ENCODE measurements around the gene MYO9B.

Gene MYO9B

DNA sequence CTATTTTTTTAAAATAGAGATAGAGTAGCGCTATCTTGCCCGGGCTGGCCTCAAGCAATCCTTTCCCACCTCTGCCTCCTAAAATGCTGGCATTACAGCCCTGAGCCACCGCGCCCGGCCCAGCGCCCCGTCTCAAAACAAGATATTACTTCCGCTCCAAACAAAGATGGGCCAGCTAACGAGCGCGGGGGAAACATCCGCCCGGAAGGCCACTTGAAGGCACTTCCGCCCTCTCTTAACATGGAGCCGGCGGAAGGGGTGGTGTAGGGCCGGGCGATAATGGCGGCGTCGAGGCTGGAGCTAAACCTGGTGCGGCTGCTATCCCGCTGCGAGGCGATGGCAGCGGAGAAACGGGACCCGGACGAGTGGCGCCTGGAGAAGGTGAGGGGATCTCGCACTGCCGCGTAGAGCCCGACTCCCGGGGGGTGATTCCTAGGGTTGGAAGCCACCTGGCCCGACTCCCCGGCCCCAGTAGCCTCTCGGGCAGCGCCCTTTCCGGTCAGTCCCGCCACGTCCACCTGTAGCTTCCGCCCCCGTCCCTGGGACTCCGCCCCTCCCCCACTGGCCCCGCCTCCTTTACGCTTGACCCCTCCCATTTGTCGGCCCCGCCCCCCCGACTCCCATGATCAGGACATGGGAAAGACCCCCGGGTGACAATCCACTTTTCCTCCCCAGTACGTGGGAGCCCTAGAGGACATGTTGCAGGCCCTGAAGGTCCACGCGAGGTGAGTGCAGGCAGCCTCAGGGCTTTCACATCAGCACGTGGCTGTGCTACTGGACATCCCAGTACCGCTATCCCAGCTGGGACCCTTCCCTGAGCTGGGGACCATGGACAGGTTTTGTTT, 139.8 kb downstream of the MYO9B start, which contains the start of gene USE1:
USE1 (plus strand) TSS at position 231 of the 845 bp plus-strand sequence; CDS start at position 280, 49 bp downstream.
- DNase-seq: peak; percentile 88

DNA sequence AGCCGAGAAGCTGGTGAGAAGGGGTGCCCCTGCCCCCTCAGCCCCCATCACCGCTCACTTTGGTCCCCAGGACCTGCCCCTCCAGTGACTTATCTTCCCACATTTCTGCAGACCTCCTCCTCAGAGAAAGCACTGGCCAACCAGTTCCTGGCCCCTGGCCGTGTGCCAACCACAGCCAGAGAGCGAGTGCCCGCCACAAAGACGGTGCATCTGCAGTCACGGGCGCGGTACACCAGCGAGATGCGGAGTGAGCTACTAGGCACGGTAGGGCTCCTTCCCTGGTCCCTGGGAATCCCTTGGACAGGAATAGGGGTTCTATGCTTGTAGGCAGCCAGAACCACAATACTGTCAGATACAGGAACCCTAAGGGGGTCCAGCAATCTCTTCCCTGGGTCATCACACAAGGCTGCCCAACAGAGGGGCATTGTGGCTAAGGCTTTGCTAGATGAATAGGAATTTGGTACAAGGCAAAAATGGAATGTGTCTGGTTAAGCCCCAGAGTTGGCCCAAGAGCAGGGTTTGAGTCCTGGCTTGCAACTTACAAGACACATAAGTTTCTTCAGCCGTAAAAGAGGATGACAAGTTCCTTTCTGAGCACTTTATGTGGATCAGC, 140.6 kb downstream of the MYO9B start:
- DNase-seq: no peak

DNA sequence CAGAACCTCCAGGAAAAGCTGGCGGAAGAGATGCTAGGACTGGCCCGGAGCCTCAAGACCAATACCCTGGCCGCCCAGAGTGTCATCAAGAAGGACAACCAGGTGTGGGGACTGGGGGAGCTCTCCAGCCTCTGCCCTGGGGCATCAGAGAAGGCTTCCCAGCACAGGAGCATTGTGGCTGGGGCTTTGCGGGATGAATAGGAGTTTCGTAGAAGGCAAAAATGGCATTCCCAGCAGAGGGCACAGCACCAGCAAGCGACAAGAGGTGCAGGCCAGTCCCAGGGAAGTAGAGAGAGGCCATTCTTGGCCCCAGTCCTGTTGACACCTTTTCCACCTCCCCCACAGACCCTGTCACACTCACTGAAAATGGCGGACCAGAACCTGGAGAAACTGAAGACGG, 143.7 kb downstream of the MYO9B start:
- no peak for DNase-seq

DNA sequence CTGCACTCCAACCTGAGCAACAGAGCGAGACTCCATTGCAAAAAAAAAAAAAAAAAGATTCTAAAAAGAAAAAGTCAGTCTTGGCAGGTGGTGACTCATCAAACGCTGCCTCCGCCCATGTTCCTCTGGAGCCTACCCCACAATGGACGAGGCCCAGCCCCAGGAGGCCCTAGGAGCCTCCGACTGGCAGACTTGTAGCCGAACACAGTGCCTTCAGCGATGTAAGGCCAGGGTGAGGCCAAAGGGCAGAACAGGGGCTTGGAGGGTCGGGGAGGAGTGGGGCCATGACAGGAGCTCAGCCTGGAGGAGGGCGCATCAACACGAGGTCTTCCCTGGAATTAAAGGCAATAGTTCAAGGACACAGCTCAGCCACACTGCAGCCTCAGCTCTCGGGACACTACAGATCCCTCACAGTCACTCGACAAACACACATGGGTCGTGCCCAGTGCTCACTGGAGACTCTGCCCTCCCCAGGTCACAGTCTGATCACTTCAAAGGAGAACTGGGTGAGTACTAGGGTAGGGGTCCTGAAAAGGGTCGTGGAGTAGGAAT, 144.7 kb downstream of the MYO9B start:
- DNase-seq: no peak

DNA sequence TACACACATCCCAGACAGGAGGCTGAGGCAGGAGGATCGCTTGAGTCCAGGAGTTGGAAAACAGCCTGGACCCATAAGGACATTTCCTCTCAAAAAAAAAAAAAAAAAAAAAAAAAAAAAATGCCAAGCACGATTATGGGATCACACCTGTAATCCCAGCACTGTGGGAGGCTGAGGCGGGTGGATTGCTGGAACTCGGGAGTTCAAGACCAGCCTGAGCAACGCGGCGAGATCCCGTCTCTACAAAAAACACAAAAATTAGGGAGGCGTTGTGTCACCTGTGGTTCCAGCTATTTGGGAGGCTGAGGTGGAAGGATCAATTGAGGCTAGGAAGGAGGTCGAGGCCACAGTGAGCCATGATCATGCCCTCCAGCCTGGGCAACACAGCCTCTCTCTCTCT, 149.5 kb downstream of the MYO9B start:
- no peak for DNase-seq

DNA sequence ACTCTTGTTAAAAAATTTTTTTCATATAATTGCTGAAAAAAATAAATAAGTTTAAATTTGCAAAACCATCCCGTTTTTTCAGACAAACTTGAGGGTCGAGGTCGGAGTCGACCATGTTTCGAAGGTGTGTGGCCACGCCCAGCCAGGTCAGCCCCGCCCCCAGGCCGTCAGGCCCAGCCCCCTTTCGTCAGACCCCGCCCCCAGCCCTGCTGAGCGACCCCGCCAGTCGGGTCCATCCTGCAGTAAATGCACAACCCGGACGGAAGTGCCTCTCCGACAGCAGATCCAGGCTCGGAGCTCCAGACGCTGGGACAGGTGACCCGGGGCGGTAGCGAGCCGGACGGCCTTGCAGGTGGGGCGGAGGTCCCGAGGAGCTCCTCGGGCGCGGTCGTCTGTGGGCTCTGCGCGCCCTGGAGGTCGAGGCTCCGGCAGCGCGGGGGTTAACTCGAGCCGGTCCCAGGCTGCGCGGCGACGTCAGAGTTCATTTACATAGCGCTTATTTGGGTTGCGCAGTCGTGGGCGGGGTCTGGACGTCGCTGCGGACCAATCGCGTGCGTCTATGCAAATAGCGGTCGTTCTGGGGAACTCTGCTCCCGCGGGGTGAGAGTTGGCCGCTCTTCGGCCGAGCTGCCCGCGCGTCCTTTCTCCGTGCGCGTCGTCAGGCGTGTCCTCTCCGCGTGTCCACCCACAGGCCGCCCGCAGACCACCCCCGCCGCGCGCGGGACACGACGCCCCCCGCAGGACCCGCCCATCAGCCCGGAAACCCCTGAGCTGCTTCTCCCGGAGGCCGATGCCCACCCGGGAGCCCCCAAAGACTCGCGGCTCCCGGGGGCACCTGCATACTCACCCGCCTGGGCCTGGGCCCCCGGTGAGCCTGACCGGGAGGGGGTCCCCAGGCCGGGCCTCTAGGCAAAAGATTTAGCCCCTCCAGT, 150.7 kb downstream of the MYO9B start, which contains the start of gene OCEL1:
OCEL1 (plus strand) TSS at position 225 of the 932 bp plus-strand sequence; CDS start at position 247, 22 bp downstream.
- DNase-seq: peak; percentile 96

DNA sequence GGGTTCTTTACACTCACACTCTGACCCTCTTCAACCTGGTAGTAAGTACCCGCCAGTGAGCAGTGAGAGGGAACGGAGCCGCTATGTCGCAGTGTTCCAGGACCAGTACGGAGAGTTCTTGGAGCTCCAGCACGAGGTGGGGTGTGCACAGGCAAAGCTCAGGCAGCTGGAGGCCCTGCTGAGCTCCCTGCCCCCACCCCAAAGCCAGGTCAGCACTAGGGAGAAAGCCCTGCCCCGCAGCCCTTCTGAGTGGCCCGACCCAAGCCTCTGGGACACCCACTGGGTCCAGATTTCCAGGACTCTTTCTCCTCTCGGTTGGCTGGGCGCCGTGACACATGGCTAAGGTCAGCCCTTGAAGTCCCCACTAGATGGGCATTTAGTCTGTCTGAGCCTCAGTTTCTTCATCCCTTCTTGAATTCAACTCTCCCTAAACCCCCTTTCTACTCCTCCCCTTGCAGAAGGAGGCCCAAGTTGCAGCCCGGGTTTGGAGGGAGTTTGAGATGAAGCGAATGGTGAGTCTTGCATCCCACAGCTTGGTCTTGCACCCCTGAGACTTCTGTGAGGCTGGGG, 152.3 kb downstream of the MYO9B start:
- no peak for DNase-seq

DNA sequence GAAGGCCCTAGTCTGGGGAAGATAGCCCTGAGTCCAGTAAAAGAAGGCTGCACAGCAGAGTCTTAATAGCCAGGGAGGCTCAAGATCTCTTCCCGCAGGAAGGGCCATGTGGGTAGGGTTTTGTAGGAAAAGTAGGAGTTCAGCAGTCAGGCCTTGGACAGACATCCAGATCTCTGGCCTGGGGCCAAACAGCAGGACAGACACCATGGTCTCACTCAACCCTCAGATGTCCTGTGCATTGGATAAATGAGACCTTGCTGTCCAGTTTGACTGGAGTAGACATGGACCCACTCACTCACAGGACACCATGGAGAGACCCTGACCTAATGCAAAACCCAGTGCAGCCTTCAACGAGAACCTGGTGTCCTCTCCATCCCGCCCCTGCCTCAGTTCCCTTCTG, 154.3 kb downstream of the MYO9B start:
- no peak for DNase-seq

DNA sequence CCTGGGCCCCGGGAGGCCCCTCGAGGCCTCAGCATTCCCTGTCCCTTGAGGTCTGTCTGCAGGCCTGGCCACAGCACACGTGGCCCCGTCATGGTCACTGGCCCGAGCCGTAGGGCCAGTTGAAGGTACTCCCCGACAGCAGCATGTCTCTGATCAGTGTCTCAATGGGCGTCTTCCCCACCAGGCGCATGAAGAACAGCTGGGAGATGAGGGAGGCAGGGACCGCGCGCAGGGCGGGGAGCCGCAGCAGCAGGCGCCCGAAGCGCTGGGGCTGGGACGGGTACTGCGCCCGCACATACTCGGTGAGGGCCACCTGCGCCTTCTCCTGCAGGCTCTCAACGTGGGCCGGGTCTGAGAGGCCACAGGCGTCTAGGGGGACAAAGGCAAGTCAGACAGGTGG, 156.7 kb downstream of the MYO9B start:
- DNase-seq: no peak

DNA sequence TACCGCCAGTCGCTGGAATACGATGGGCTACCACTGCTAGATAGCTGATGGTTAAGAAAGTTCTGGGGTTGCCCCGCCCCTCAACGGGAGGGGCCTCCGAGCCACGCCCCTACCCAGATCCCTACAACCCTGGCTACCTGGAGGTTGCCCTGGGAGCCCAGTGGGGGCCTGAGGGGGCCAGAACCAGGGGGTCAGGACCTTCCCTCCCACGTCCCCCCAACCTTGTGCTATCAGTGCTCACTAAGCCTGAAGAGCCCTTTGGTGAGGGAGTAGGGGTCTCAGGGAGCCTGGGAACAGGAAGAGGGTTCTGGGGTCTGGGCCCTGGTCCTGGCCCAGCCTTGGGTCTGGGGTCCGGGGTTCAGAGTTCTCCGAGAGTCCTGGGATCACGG, 159.3 kb downstream of the MYO9B start:
- peak; percentile 35 for DNase-seq

DNA sequence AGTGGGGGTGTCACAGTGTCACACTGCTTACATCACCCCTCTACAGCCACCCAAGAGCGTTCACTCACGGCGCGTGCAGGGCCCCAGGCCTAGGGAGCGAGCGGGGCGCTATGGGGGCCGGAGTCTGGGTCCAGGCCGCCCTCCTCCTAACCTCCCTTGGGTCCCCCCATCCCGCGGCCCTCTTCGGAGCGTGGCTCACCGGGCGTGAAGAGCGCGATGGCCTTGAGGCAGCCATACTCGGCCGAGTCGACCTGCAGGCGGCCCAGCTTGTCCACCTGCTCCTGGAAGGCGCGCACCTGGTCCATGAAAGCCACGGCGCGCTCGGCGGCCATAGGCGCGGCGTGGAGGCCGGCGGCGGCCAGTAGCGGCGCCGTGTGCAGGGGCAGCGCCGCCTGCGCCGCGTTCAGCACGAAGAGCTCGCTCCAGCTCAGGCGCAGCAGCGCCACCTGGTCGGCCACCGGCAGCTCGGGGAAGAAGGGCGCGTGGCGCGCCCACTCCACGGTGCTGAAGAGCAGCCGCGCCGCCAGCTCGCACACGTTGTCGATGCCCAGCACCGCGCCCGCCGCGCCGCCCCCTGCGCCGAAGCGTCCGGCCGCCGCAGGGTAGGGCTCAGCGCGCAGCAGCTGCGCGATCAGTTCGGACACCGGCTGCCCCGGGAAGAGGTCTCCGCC, 159.9 kb downstream of the MYO9B start:
- DNase-seq: peak; percentile 49

DNA sequence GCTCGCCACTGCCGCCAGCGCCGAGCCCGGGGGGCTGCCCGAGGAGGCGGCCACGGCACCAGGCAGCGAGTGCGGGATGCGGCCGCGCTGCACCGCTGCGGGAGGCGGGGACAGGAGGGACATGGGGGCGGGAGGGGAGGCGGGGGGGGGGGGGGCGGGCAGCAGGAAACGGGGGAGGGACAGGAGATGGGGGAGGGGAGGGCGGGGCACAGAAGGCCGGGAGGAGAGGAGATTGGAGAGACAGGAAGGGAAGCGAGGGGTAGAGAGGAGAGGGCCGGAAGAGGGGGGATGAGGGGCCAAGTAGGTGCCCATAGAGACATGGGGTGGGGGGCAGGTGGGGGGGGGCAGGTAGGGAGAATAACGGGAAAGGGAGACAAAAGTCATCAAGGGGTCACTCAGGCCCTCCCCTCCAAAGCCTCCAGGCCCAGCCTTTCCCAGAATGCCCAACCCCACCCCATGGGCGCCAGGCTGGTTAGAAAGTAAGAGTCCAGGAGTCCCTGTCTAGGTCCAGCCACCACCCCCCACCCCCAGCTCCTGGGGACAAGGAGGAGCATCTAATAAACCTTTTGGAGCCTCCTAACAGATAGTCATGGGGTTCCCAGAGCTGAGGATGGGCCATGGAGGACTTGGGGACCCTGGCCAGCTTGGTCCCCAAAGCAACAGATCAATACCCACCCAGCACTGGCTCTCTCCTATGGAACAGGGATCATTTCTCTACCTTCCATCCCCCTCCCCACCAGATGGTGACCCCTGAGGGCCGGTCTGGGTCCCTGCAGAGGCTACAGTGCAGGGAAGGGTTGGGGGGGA, 160.6 kb downstream of the MYO9B start:
- peak; percentile 58 for DNase-seq

DNA sequence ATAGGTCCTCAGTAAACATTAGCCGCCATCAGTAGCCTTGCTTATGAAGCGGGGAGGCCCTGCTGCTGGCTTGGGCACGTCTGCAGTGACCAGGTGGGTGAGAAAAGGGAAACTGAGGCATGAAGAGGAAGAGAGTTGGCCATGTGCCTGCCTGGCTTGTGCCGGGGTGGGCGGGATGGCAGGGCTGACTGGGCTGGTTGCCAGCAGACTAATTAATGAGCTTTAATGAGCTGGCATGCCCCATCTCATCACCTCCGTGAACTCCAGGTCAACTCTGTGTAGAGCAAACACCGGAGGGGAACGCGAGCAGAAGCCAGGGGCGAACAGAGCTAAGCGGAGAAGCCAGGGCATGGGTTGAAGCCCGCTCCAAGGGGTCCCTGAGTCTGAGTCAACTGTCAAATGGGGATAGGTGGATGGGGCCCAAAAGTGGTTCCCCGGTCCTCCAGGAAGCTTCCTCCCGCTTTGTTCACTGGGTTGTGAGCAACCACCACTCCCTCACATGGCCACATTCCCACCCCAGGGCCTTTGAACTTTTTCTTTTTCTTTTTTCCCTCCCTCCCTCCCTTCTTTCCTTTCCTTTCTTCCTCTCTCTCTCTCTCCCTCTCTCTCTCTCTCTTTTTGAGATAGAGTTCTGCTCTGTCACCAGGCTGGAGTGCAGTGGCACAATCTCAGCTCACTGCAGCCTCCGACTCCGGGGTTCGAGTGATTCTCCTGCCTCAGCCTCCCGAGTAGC, 161.4 kb downstream of the MYO9B start:
- DNase-seq: no peak

DNA sequence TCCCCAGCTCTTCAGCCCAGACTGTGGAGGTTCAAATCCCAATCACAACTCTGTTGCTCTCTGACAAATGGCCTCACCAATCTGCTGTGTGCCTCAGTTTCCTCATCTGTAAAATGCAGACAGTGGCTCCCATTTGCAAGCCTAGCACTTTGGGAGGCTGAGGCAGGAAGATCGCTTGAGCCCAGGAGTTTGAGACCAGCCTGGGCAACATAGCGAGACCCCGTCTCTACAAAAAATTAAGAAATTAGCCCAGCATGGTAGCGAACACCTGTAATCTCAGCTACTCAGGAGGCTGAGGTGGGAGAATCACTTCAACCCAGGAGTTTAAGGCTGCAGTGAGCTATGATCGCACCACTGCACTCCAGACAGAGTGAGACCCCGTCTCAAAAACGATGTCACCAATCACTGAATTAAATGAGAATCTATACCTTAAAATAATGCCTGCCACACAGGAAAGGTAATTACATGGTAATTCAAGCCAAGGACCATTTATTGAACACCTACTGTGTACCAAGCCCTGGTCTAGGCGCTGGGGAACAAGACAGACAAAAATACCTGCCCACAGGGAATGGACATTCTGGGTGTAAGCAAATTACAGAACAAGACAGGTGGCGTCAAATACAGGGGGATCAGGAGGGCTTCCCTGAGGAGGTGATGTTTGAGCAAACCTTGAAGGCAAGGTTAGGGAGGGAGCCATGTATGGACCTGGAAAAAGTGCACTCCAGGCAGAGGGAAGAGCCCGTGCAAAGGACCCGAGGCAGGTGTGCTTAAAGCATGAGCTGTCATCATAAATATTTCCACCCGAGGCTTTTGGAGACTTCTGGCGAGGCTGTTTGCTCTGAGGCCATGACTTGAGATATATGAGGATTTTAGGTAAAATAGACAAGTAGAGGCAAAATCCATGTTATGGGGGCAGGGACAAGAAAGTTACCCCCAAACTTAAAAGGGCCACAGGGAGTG, 162.4 kb downstream of the MYO9B start:
- DNase-seq: no peak

DNA sequence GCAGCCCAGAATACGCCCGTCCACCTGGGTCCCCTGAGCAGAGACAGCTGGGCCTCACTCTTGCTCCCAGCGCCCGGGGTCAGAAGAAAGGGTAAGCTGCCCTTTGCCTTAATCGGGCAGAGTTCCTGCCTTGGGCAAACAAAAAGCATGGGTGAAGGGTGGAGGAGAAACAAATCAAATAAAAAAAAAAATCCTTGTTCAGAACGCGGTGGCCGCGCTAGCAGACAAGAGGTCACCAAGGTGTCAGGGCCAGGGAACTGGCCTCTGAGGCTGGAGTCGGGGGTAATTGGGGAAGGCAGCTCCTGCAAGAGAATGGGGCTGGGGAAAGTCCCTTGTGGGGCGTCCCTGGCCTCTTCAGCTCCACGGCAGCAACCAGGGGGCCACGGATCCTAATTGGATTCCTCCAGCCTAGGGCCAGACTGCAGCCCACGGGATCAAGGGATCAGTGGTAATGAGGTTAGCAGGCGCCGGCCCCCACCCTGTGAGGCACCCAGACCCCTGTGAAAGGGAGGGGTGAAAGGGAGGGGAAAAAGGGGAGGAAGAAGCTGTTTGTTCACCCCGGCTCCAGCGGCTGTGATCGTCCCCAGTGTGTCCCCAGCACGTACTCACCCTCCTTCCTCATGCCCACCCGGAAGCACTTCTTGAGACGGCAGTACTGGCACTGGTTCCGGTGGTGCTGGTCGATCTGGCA, 164.6 kb downstream of the MYO9B start:
- no peak for DNase-seq

DNA sequence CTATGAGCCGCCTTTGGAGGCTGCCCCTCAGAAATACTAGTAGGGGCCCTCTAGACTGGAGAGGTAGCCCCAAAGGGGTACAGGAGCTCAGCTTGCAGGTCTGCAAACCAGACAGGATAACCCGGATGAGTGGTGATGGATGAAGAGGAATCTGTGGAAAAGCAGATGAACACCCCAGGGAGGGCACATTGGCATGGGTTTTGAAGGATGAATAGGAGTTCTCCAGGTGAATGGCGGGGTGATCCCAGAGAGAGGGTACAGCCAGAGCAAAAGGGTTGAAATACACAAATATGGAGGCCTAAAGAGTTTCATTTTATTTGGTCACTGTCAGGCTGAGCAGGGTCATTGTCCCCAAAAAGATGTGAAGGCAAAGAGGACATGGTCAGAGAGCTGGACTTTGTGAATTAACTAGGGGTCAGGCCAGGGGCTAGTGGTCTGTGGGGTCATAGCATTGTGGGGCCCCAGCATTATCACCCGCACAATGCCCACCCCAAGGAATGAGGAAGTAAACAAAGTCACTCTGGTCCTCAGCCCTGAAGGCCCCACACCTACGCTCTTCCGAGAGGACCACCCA, 165.3 kb downstream of the MYO9B start:
- DNase-seq: no peak

DNA sequence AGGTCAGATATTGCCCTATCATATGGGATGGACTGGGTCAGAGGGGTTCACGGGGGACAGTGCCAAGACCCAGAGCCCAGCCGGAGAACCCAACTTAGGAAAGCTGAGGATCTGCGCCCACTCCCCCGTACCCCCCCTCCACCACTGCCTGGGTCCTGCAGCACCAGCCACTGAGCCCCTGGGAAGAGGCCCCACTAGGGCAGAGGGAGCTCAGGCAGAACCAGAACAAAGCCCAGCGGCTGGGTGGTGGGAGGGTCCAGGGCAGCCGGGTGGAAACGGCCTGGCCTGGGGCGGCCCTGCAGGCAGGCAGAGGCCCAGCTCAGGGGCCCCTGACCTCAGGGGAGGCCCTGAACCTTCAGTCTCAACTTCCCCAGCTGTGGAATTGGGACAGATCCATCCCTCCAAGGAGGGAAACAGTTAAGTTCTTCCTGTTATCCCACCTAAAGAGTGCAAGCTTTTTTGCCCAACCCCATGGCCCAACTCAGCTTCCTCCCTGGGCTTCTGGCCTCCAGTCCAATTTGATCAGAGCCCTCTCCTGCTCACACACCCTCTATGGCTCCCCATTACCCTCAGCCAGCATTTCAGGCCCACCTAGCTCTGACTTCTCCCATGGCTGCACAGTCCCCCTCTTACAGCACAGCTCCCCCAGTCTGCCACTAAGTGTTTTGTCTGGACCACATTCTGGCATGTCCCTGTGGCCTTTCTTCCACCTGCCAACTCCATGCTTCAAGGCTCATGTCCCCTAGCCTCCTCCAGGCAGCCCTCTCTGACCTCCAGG, 167.0 kb downstream of the MYO9B start:
- no peak for DNase-seq
